Ureter (tissue), 1 donor: ENCODE data around the gene CXCR3. TPM values are rescaled to one million over a fixed set of nuclear protein-coding genes. Genes with fewer than 3 reads are reported as not detected.
"Not testable (repeated sequence)": the region's sequence is repeated elsewhere in the genome, so short reads cannot be mapped to it uniquely, and the experiment has no call there.

Experiments
- DNase-seq: peaks from one replicate; pipeline ENCODE4 v3.0.0-alpha.2; 2020; ENCODE audit warnings: low spot score
- total RNA-seq: library from RNA; stranded (reverse); gene quantifications from one replicate; pipeline ENCODE4 v1.2.4, GENCODE V29; 2023
- donor health status: DM: yes; HTN: yes; CAD: no.

CXCR3 gene
- total RNA-seq, 1 donor from 2014 or later = 0.89 TPM

GRCh38 chrX:71609095-71609750, 9.1 kb downstream of the CXCR3 start:
- no peak for DNase-seq

- DNase-seq = no peak
Measured at GRCh38 chrX:71607488-71607887, 10.8 kb downstream of the CXCR3 start.

- no peak for DNase-seq
Measured at GRCh38 chrX:71606536-71607216, 11.6 kb downstream of the CXCR3 start.

GRCh38 chrX:71604796-71605568, 13.3 kb downstream of the CXCR3 start:
- no peak for DNase-seq

GRCh38 chrX:71604141-71604540, 14.2 kb downstream of the CXCR3 start:
- no peak for DNase-seq

GRCh38 chrX:71603618-71604017, 14.7 kb downstream of the CXCR3 start:
- no peak for DNase-seq

- no peak for DNase-seq
Measured at GRCh38 chrX:71599965-71600364, 18.3 kb downstream of the CXCR3 start.

- not testable (repeated sequence) for DNase-seq
Measured at GRCh38 chrX:71593210-71593609, 25.1 kb downstream of the CXCR3 start.

GRCh38 chrX:71586929-71587328, 31.4 kb downstream of the CXCR3 start:
- no peak for DNase-seq

- no peak for DNase-seq
Measured at GRCh38 chrX:71581210-71581609, 37.1 kb downstream of the CXCR3 start.

GRCh38 chrX:71579990-71580380, 38.3 kb downstream of the CXCR3 start:
- no peak for DNase-seq

- DNase-seq = no peak
Measured at GRCh38 chrX:71579136-71579989, 38.9 kb downstream of the CXCR3 start.

GRCh38 chrX:71578253-71579135, 39.8 kb downstream of the CXCR3 start, which contains the start of gene GCNA:
TSS of gene GCNA (plus strand) at chrX:71578437. CDS start at chrX:71580822, 2,385 bp downstream.
- DNase-seq = no peak

GRCh38 chrX:71577682-71578081, 40.6 kb downstream of the CXCR3 start:
- no peak for DNase-seq

- no peak for DNase-seq
Measured at GRCh38 chrX:71573590-71573989, 44.7 kb downstream of the CXCR3 start.

GRCh38 chrX:71571390-71571789, 46.9 kb downstream of the CXCR3 start:
- not testable (repeated sequence) for DNase-seq
